Stimulated activated naive CD4-positive, alpha-beta T cell (primary cell): ENCODE results near the gene MYO9A.

Experiments used
- DNase-seq, 6 experiments: peaks; one replicate each; lab custom pipeline; 2025; lab: John Stamatoyannopoulos, UW

MYO9A gene

DNA sequence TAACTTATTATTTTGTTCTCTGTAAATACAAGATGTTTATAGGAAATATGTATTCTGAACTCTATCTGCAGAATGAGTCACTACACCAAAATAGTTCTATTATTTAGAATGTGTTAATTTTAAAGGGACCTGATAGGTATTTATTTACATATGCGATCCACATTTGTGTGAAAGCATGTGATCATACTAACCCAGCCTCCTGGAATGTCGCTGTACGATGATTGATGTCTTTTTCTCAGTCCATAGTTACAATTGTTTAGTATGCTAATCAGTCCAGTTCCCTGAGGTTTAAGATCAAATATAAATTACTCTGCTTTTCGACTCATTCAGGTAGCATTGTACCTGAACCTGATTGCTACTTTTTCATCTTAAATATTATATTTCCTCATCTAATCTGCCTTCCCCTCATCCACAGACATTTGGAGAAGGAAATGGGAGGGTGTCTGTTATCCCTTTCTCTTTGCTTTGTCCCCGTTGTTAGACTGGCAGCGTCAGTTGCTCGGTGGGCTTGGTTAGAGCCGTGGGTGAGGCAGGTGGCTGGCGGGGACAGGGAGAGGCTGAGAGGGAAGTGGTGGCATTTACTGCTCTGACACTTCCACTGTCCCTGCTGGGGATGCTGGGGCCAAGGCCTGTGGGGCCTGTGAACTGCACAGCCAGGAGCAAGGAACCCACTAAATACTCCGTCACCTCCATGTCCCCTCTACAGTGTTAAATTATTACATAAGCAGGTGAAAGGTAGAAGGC lies 335.4 kb downstream of the MYO9A start:
- no peak for DNase-seq

DNA sequence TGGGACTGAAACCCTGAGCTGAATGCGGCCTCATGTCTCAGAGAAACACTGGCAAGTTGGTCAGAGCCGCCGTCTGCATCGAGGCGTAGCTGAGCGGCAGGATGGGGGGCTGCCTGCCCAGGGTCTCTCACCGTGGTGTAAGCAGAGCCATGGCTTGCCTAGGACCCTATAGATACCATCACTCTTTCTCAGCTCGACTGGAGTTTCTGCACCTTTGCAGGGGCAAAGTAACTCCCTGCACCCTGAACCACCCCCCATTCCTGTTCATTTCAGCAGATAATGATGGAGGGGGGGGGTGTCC lies 336.0 kb downstream of the MYO9A start:
- no peak for DNase-seq

DNA sequence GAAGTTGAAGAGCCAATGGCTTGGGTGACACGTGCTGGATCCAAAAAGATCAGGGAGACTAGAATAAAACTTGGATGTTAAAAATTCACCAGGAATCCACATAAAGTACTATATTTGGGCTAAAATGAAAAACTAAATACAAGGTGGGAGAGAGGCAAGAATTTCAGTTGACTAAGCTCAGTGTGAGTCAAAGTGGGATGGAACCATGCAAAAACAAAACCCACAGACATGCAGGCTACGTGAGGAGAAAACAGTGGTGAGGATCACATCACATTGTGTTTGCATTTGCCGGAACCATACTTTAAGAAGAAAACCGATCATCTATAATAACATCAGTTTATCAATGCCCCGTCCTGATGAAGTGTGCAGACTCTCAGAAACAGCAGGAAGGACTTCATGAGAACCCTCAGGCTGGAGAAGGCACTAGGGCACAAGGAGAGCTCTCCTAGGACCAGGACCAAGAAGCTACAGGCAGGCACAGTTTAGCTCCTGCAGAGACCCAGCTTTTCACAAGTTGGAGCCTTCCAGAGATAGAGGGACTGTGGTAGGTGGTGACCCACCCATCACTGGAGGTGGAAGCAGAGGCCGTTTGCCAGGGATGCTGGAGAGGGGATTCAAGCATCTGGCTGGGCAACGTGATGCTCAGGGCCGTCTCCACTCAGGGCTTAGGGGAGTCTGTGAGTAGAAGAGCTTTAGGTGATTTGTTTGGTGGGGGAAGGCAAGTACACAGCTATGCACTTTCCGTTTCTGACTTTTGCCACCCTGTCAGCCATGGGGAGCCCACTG lies 336.6 kb downstream of the MYO9A start:
- no peak for DNase-seq

DNA sequence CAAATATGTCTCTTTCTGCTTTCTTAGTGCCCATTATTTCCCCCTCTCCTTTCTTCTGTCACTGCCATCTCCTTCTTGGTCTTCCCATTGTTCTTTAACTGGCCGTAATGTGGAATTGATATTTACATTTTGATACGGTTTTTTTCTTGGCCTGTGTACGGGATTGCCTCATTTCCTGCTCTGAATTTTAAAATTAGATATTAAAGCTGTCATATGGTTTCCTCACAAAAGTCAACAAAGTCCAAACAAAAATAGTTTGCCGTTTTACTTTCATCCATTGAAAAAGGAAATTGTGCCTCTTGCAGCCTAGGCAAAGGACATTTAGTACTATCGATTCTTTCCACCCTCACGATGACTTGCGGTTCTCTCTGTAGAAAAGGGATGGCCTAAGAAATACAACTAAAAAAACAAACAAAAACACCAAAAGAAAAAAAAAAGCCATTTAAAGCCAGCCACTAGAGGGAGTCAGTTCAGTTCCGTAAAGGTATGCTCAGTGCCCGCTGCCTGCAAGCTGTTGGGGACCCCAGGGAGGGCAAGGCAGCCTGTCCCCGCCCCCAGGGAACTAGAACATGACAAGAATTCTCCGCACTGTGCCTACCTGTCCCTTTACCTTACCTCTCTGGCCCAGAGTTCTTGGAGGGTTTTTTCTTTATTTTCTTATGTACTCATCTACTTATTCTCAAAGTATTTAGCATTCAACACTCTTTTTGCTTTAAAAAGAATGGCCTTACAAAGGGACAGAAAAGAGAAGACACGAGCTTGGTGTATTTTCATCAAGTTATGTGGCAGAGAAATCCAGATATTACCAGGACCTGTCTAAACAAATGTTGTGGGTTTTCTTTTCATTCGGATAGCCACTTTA lies 337.6 kb downstream of the MYO9A start:
- DNase-seq: peak in 5 of 6 experiments; percentile 4 to 47 (median 25)

DNA sequence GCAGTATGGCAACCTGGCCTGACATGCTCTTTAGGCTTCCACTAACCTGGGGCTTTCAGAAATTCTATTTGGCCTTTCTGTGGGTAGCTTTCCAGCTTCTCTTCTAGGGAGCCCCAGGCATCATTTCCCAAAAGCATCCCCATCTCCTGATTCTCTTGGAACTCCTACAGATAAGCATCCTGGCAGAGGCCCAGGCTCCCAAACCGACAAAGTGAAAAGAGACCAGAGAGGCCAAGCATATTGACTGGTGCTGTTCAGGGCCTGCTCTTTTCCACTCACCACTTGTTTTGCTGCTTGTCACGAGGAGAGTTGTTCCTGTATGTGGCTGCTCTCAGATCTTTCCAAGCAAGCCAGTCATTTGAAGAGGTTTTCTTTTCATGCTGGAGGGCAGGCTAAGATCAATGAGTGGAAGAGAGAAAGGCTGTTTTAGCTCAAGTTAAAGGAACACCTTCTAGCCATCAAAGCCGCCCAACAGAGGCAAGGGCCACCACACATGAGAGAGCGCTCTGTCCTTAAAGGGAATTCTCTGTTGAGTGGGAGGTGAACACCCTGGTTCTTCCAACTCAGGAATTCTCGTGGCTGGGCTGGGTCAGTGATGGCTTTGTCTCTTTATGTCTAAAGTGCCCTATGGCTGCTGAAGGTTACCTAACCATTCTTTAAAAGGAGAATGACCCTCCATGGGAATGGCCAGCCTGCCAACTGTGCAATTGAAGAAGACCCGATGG lies 338.7 kb downstream of the MYO9A start:
- no peak for DNase-seq

DNA sequence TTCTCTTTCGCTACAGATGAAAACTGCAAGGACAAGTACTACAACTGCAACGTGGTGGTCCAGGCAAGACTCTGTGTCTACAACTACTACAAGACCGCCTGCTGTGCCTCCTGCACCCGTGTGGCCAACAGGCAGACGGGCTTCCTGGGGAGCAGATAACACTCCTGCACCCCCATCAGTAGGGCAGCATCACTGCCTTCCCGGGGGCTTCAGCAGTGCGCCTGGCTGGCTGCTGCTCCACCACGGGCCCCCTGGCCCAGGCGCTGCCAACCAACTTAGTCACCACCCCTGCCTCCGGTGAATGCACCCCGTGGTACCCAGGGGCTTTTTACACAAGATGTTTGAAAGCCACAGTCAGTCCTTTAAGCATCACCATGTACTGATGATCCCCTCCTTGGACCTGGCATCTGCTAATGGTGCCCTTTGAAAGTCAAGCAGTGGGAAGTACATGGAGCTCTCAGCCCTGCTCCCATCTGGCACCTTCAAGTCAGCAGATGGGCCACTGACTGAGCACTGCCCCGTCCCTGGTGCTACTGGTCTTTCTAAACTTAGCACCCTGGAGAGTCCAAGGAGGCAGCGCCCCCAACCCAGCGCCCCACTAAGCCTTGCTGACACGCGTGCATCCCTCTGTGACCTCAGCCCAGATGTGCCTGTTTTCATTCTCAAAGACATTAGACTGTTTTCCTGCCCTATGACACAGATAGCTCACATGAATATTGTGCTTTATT lies 340.6 kb downstream of the MYO9A start:
- no peak for DNase-seq

DNA sequence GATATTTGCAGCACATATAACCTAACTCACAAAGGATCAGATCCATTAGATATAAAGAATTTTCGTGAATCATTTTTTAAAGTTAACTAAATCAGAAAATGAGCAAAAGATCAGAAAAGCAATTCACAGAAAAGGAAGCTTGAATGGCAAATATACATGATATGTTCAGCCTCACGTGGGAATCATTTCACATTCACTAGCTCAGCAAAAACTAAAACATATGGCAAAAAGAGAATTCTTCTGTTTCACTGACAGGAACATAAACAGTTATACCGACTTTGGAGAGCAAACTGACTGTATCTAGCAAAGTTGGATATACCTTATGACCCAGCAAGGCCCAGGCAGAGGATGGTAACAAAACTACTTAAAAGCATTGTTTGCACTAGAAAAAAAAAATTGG lies 341.6 kb downstream of the MYO9A start:
- no peak for DNase-seq

DNA sequence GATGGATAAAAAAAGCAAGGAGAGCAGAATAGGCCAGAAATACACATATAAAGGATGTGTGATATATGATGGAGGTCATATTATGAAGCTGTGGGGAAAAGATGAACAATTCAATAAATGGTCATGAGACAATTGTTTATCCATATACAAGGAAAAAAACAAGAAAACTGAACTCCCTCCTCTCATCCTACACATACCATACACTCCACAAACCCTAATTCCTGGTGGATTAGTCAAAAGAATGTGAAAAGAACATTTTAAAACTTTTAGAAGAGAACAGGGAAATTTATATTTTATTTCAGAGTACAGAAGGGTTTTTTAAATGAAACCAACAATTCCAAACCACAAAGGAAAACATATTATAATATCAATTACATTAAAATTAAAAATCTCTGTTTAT lies 342.1 kb downstream of the MYO9A start:
- no peak for DNase-seq

DNA sequence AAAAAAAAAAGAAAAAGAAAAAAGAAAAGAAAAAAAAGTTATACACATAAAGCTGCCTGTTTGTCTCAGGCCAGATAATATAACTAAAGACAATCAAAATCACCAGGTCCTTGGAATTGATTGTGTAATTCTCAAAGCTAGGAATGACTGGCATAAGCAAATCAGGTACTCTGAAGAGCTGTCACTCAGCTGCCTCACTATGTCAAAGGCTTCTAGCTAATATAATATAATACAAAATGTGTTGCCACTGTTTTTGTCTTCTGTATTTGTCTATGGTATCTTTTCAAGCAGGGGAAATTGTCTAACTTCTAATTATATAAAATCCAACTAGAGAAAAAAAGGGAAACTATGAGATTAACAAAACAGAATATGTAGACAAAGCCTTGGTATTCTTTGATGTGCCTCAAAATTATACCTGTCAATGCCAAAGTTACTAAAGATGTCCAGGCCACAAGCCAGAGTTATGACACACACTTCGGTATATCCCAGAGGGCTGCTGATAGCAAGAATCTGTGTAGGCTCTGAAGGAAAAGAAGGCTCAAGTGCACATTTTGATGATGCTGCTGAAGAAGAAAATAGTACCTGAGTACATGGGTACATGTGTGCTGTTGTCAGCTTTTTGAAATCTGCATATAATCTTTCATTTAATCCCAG lies 344.6 kb downstream of the MYO9A start:
- no peak for DNase-seq
